Nephron progenitor cell (in vitro differentiated cells): ENCODE measurements around the gene GALNT18.

Source experiments
- DNase-seq: peaks from one replicate; pipeline ENCODE4 v3.0.0; 2021
- H3K27ac Mint-ChIP-seq: 2 replicates; pipeline ENCODE4 v1.8.0; 2021; ENCODE audit warnings: mild to moderate bottlenecking, moderate library complexity, mixed read lengths
- H3K27me3 Mint-ChIP-seq: 2 replicates; pipeline ENCODE4 v1.8.0; 2021; ENCODE audit warnings: mild to moderate bottlenecking, low read depth, mixed read lengths; ENCODE audit not compliant: poor library complexity
- H3K36me3 Mint-ChIP-seq: 2 replicates; pipeline ENCODE4 v1.8.0; 2021; ENCODE audit warnings: low read depth, mixed read lengths
- H3K4me1 Mint-ChIP-seq: 2 replicates; pipeline ENCODE4 v1.8.0; 2021; ENCODE audit warnings: mixed read lengths
- H3K4me3 Mint-ChIP-seq: 2 replicates; pipeline ENCODE4 v1.8.0; 2021; ENCODE audit warnings: mild to moderate bottlenecking, moderate library complexity, mixed read lengths
- H3K9me3 Mint-ChIP-seq: 2 replicates; pipeline ENCODE4 v1.8.0; 2021; ENCODE audit warnings: mild to moderate bottlenecking, moderate library complexity, mixed read lengths
- TF ChIP-seq, protein P1 (sequence below): fragments of 200-600 bp; sonication (generic); IDR thresholded peaks from 2 replicates; pipeline ENCODE4 v1.5.0; 2021; ENCODE audit warnings: antibody characterized with exemption

Gene GALNT18

DNA sequence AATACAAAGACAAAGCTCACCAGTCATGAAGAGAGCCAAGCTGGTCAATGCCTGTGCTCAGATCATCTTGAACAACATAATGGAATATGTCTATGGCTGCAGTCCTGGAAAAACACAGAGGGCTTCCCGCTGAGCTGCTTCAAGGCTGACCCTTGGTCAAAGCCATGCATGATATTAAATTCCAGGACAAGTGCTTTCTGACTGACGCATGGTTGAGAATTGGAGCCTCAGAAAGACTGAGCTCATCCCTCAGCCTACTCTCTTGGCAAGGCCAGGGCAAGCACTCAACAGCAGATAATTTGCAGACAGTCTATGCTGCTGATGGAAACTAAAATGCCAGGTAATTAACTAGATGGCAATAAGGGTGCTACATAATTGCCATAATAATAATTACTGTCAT, 89.2 kb downstream of the GALNT18 start:
- TF ChIP-seq, protein P1, sequence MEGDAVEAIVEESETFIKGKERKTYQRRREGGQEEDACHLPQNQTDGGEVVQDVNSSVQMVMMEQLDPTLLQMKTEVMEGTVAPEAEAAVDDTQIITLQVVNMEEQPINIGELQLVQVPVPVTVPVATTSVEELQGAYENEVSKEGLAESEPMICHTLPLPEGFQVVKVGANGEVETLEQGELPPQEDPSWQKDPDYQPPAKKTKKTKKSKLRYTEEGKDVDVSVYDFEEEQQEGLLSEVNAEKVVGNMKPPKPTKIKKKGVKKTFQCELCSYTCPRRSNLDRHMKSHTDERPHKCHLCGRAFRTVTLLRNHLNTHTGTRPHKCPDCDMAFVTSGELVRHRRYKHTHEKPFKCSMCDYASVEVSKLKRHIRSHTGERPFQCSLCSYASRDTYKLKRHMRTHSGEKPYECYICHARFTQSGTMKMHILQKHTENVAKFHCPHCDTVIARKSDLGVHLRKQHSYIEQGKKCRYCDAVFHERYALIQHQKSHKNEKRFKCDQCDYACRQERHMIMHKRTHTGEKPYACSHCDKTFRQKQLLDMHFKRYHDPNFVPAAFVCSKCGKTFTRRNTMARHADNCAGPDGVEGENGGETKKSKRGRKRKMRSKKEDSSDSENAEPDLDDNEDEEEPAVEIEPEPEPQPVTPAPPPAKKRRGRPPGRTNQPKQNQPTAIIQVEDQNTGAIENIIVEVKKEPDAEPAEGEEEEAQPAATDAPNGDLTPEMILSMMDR = no peak
- H3K4me3 Mint-ChIP-seq = no peak overlapping the region
- H3K9me3 Mint-ChIP-seq = peaks cover 4% of the 10 kb centered on the region
- peaks cover 5% of the 10 kb centered on the region for H3K4me1 Mint-ChIP-seq
- H3K27me3 Mint-ChIP-seq = peaks cover 18% of the 10 kb centered on the region
- no peaks in the 10 kb centered on the region for H3K36me3 Mint-ChIP-seq
- DNase-seq = no peak
- H3K27ac Mint-ChIP-seq = no peak overlapping the region

DNA sequence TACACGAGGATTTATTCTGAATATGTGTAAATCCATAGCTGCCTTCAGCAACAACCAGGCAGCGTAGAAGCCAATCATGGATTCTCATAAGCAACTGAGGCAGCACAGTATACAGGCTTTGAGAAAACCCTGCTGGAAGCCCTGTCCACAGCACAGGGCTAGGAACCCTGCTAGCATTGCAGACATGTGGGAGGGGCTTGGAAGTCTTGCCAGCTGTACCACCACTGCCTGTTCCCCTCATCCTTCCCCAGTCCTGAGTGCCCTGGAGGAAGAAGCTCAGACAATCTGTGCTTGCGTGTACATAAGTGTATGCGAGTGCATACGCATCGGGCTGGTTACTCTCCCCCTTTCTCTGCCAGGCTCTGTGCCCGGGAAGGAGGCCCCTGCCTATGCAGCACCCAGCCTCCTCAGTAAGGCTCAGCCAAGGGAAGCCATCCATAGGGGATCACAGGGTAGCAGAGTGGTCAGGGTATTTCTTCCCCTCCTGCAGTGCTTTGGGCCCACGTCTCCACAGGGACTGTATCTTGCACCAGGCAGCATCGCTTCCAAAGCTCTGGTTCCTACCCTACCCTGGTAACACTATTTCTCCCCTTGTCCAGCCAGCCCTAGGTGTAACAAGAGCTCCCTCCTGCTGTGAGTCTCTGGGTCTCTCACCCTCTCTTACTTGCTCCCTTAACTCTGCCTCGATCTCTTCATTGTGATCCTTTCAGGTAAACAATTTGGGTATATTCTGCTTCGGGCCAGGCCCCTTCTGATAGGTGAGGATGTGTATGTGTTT, 90.5 kb downstream of the GALNT18 start:
- DNase-seq = no peak
- Mint-ChIP-seq H3K27me3 (peaks cover 18% of the 10 kb centered on the region), H3K27ac (no peak overlapping the region), H3K4me1 (peaks cover 5% of the 10 kb centered on the region), H3K9me3 (peaks cover 4% of the 10 kb centered on the region), H3K36me3 (no peaks in the 10 kb centered on the region), H3K4me3 (no peak overlapping the region)
- TF ChIP-seq, protein P1 = no peak

DNA sequence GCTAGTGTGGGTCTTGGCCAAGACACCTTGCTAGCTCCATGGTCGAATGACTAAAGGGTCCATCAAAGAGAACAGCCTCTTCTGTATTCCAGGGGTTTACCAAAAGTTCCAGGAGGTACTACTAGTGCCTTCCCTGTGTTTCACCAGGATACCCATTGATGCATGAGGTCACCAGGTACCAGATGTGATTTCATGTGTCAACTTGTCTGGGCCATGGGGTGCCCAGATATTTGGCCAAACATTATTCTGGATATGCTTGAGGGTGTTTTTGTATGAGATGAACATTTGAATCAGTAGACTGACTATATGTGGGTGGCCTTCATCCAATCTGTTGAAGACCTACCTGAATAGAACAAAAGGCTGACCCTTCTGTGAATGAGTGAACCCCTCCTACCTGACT, 92.8 kb downstream of the GALNT18 start:
- Mint-ChIP-seq H3K4me1 (no peaks in the 10 kb centered on the region), H3K36me3 (no peaks in the 10 kb centered on the region), H3K27ac (no peak overlapping the region), H3K27me3 (peaks cover 18% of the 10 kb centered on the region), H3K4me3 (no peak overlapping the region), H3K9me3 (peaks cover 4% of the 10 kb centered on the region)
- DNase-seq = no peak
- TF ChIP-seq, protein P1 = no peak

DNA sequence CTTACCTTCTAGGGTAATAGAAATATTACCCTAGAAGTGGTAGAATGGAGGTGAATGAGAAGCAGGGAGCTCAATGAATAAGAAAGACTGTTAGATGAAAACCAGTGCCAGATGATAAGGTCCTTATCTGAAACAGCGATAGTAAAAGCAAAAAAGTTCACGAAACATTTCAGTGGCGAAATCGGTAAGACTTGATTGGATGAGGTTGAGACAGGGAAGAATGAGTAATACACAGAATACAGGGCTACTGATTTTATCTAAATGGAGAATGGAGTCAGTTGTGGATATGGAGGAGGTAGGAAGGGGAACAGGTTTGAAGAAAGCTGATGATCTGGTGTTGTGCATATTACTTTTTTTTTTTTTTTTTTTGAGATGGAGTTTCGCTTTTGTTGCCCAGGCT, 96.5 kb downstream of the GALNT18 start:
- Mint-ChIP-seq H3K4me1 (peaks cover 18% of the 10 kb centered on the region), H3K36me3 (no peaks in the 10 kb centered on the region), H3K27ac (no peak overlapping the region), H3K4me3 (no peak overlapping the region), H3K27me3 (peaks cover 21% of the 10 kb centered on the region), H3K9me3 (peaks cover 4% of the 10 kb centered on the region)
- DNase-seq = no peak
- TF ChIP-seq, protein P1 = no peak

DNA sequence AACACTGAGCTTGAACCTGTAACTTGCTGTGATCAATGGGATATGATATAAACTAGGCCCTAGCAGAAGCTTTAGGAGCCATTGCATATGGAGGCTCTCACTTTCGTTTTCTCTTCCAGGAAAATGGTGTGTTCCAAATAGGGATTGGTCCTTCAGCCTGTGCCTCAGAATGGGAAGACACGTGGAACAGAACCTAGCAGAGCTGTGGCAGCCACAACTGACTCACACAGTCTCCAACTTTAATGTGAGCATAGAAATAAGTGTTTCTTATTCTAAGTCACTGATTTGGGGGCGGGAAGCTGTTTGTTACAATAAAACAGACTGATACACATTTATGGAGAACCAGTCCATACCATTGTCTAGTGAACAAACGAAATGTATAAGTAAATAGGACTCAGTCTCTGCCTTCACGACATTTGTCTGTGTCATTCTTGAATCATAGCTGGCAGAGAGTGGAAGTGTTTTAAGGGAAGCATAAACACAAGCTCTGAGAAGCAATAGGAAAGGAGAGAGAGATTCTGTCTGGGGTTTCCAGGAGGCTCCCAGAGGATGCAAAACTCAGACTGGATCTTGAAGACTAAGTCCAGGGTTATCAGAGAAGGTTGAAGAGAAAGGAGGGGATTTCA, 97.3 kb downstream of the GALNT18 start:
- DNase-seq = no peak
- Mint-ChIP-seq H3K27ac (no peak overlapping the region), H3K4me1 (peaks cover 19% of the 10 kb centered on the region), H3K4me3 (no peak overlapping the region), H3K9me3 (peaks cover 4% of the 10 kb centered on the region), H3K27me3 (peaks cover 21% of the 10 kb centered on the region), H3K36me3 (no peaks in the 10 kb centered on the region)
- TF ChIP-seq, protein P1 = no peak
